ENCODE data around the gene GTF2IRD1. TPM values are rescaled to one million over a fixed set of nuclear protein-coding genes. Genes with fewer than 3 reads are reported as not detected.
"Not testable (repeated sequence)": the region's sequence is repeated elsewhere in the genome, so short reads cannot be mapped to it uniquely, and the experiment has no call there.

Gene GTF2IRD1
- total RNA-seq, 1 experiment from 2014 or later, result 9.9 TPM

DNA sequence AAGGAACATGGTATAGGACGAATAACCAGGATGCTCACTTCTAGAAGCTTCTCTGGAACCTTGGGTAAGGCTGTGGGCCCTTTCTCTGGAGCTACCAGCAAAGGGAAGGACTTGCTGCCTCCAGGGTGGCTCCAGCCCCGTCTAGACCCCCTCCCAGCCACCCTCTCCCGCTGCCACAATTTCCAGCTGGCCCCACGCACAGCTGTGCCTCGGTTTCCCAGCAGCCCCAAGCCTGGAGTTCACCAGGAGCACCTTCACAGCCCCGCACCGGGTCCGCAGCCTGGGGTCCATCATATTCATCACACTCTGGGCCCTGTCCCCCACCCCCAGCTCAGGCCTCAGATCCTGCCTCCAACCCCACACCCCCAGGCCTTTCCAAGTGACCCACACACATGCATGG lies 35.6 kb upstream of the GTF2IRD1 start:
- Histone ChIP-seq H3K27ac (no peak overlapping the region), H3K4me1 (replicated peaks) (no peaks in the 10 kb centered on the region), H3K27me3 (replicated peaks) (no peaks in the 10 kb centered on the region), H3K9me3 (replicated peaks) (no peaks in the 10 kb centered on the region), H3K36me3 (no peaks in the 10 kb centered on the region), H3K4me3 (no peak overlapping the region)
- no peak for DNase-seq (ENCODE audit: low read depth in 1 of 2, low spot score in 2 of 2)

DNA sequence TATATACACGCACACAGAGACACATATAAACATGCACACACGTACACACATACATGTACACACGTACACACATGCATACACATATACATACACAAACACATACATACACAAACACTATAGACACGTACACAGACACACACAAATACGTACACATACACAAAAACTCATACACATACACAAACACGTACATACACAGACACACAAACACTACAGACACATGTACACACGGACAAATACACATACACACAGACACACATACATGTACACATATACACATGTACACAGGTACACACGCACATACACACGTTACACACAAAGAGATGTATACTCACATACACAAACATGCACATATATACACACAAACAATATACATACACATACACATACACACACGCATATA lies 35.2 kb upstream of the GTF2IRD1 start:
- DNase-seq (ENCODE audit: low read depth in 1 of 2, low spot score in 2 of 2), result no peak
- no peaks in the 10 kb centered on the region for H3K9me3 ChIP-seq (replicated peaks)
- H3K27ac ChIP-seq, result no peak overlapping the region
- no peaks in the 10 kb centered on the region for H3K36me3 ChIP-seq
- H3K4me1 ChIP-seq (replicated peaks), result no peaks in the 10 kb centered on the region
- H3K27me3 ChIP-seq (replicated peaks), result no peaks in the 10 kb centered on the region
- no peak overlapping the region for H3K4me3 ChIP-seq

- H3K9me3 ChIP-seq (replicated peaks); H3K4me3 ChIP-seq; H3K36me3 ChIP-seq; H3K27ac ChIP-seq; H3K27me3 ChIP-seq (replicated peaks); H3K4me1 ChIP-seq (replicated peaks); DNase-seq (ENCODE audit: low read depth in 1 of 2, low spot score in 2 of 2): not testable (repeated sequence)
Observed at GRCh38 chr7:74419232-74419631, 34.5 kb upstream of the GTF2IRD1 start.

- no peaks in the 10 kb centered on the region for H3K36me3 ChIP-seq
- no peak for DNase-seq (ENCODE audit: low read depth in 1 of 2, low spot score in 2 of 2)
- H3K9me3 ChIP-seq (replicated peaks), result no peaks in the 10 kb centered on the region
- H3K4me1 ChIP-seq (replicated peaks), result no peaks in the 10 kb centered on the region
- H3K27ac ChIP-seq, result no peak overlapping the region
- no peak overlapping the region for H3K4me3 ChIP-seq
- no peaks in the 10 kb centered on the region for H3K27me3 ChIP-seq (replicated peaks)
Observed at GRCh38 chr7:74420006-74420405, 33.7 kb upstream of the GTF2IRD1 start.

- no peaks in the 10 kb centered on the region for H3K36me3 ChIP-seq
- H3K27ac ChIP-seq, result no peak overlapping the region
- H3K9me3 ChIP-seq (replicated peaks), result no peaks in the 10 kb centered on the region
- DNase-seq (ENCODE audit: low read depth in 1 of 2, low spot score in 2 of 2), result no peak
- H3K4me1 ChIP-seq (replicated peaks), result no peaks in the 10 kb centered on the region
- no peak overlapping the region for H3K4me3 ChIP-seq
- no peaks in the 10 kb centered on the region for H3K27me3 ChIP-seq (replicated peaks)
Observed at GRCh38 chr7:74424291-74424880, 29.3 kb upstream of the GTF2IRD1 start.

- no peaks in the 10 kb centered on the region for H3K36me3 ChIP-seq
- H3K4me3 ChIP-seq, result no peak overlapping the region
- H3K9me3 ChIP-seq (replicated peaks), result no peaks in the 10 kb centered on the region
- H3K27ac ChIP-seq, result no peak overlapping the region
- no peaks in the 10 kb centered on the region for H3K4me1 ChIP-seq (replicated peaks)
- no peak for DNase-seq (ENCODE audit: low read depth in 1 of 2, low spot score in 2 of 2)
- no peaks in the 10 kb centered on the region for H3K27me3 ChIP-seq (replicated peaks)
Observed at GRCh38 chr7:74428023-74428422, 25.7 kb upstream of the GTF2IRD1 start.

- H3K27ac ChIP-seq, result no peak overlapping the region
- no peak for DNase-seq (ENCODE audit: low read depth in 1 of 2, low spot score in 2 of 2)
- H3K4me1 ChIP-seq (replicated peaks), result no peaks in the 10 kb centered on the region
- H3K9me3 ChIP-seq (replicated peaks), result no peaks in the 10 kb centered on the region
- no peaks in the 10 kb centered on the region for H3K27me3 ChIP-seq (replicated peaks)
- no peak overlapping the region for H3K4me3 ChIP-seq
- no peaks in the 10 kb centered on the region for H3K36me3 ChIP-seq
Observed at GRCh38 chr7:74429153-74429747, 24.5 kb upstream of the GTF2IRD1 start.

DNA sequence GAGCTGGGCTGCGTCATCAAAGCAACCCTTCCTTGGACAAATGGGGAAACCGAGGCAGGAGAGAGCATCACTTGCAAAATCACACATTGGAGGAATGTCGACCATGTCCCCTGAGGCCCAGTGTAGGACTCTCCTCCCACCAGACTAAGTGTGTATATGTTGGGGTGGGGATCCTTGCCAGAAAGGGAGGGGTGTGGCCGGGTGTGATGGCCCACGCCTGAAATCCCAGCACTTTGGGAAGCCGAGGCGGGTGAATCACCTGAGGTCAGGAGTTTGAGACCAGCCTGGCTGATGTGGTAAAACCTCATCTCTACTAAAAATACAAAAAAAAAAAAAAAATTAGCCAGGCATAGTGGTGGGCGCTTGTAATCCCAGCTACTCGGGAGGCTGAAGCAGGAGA lies 23.3 kb upstream of the GTF2IRD1 start:
- not testable (repeated sequence) for H3K27ac ChIP-seq; H3K9me3 ChIP-seq (replicated peaks); H3K4me3 ChIP-seq; H3K36me3 ChIP-seq; H3K4me1 ChIP-seq (replicated peaks); H3K27me3 ChIP-seq (replicated peaks); DNase-seq (ENCODE audit: low read depth in 1 of 2, low spot score in 2 of 2)

GRCh38 chr7:74430961-74431466 lies 22.7 kb upstream of the GTF2IRD1 start:
- no peaks in the 10 kb centered on the region for H3K9me3 ChIP-seq (replicated peaks)
- no peaks in the 10 kb centered on the region for H3K27me3 ChIP-seq (replicated peaks)
- no peak for DNase-seq (ENCODE audit: low read depth in 1 of 2, low spot score in 2 of 2)
- no peak overlapping the region for H3K27ac ChIP-seq
- H3K36me3 ChIP-seq, result no peaks in the 10 kb centered on the region
- H3K4me3 ChIP-seq, result no peak overlapping the region
- no peaks in the 10 kb centered on the region for H3K4me1 ChIP-seq (replicated peaks)

DNA sequence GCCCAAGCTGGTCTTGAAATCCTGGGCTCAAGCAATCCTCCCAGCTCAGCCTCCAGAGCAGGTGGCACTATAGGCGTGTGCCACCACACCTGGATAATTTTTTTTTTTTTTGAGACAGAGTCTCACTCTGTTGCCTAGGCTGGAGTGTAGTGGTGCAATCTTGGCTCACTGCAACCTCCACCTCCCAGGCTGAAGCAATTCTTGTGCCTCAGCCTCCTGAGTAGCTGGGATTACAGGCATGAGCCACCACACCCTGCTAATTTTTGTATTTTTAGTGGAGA lies 16.5 kb upstream of the GTF2IRD1 start:
- not testable (repeated sequence) for H3K4me3 ChIP-seq; H3K36me3 ChIP-seq; DNase-seq (ENCODE audit: low read depth in 1 of 2, low spot score in 2 of 2); H3K27ac ChIP-seq; H3K27me3 ChIP-seq (replicated peaks); H3K9me3 ChIP-seq (replicated peaks)
- H3K4me1 ChIP-seq (replicated peaks), result peaks cover 12% of the 10 kb centered on the region

GRCh38 chr7:74438327-74438726 lies 15.4 kb upstream of the GTF2IRD1 start:
- DNase-seq (ENCODE audit: low read depth in 1 of 2, low spot score in 2 of 2), result no peak
- Histone ChIP-seq H3K9me3 (replicated peaks) (peaks cover 9% of the 10 kb centered on the region), H3K4me1 (replicated peaks) (peaks cover 12% of the 10 kb centered on the region), H3K36me3 (no peaks in the 10 kb centered on the region), H3K27ac (no peak overlapping the region), H3K27me3 (replicated peaks) (no peaks in the 10 kb centered on the region), H3K4me3 (no peak overlapping the region)

- Histone ChIP-seq H3K4me3 (no peak overlapping the region), H3K4me1 (replicated peaks) (peaks cover 12% of the 10 kb centered on the region), H3K27me3 (replicated peaks) (no peaks in the 10 kb centered on the region), H3K9me3 (replicated peaks) (peaks cover 9% of the 10 kb centered on the region), H3K36me3 (no peaks in the 10 kb centered on the region), H3K27ac (no peak overlapping the region)
- no peak for DNase-seq (ENCODE audit: low read depth in 1 of 2, low spot score in 2 of 2)
Observed at GRCh38 chr7:74439541-74439940, 14.2 kb upstream of the GTF2IRD1 start.

DNA sequence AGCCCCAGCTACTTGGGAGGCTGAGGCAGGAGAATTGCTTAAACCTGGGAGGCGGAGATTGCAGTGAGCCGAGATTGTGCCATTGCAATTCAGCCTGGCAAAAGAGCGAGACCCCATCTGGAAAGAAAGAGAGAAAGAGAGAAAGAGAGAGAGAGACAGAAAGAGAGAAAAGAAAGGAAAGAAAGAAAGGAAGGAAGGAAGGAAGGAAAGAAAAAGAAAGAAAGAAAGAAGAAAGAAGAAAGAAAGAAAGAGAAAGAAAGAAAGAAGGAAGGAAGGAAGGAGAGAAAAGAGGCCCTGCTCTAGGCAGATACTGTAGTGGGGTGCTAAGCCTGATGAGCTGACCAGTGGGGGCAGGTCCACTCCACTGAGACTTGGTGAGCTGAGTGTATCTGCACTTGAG lies 13.6 kb upstream of the GTF2IRD1 start:
- H3K36me3 ChIP-seq; H3K9me3 ChIP-seq (replicated peaks); H3K4me3 ChIP-seq; H3K27ac ChIP-seq; H3K27me3 ChIP-seq (replicated peaks); DNase-seq (ENCODE audit: low read depth in 1 of 2, low spot score in 2 of 2): not testable (repeated sequence)
- peaks cover 12% of the 10 kb centered on the region for H3K4me1 ChIP-seq (replicated peaks)

DNA sequence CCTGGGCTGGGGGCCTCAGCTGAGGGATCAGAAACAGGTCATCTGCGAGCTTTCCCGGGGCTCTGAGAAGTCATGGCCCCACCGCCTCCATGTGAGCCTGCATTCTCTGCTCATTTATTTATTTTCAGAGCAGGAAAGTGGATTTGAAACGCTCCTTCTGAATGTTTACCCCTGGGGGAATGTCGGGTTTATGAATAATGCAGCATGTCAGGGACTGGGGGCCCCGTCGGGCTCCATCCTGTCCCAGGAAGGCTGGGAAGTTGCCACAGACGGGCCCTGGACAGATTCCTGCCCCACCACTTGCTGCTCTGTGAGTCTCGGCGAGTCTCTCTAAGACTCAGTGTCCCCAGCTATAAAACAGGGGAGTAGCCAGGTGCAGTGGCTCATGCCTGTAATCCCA lies 11.9 kb upstream of the GTF2IRD1 start:
- peaks cover 12% of the 10 kb centered on the region for H3K4me1 ChIP-seq (replicated peaks)
- no peaks in the 10 kb centered on the region for H3K27me3 ChIP-seq (replicated peaks)
- no peak overlapping the region for H3K4me3 ChIP-seq
- H3K9me3 ChIP-seq (replicated peaks), result peaks cover 9% of the 10 kb centered on the region
- no peak overlapping the region for H3K27ac ChIP-seq
- DNase-seq (ENCODE audit: low read depth in 1 of 2, low spot score in 2 of 2), result peak in 1 of 2 experiments; percentile 52
- no peaks in the 10 kb centered on the region for H3K36me3 ChIP-seq

Measured in SJSA1 (cell line).